Measurements from ENCODE around the gene SERTM1. TPM values are rescaled to one million over a fixed set of nuclear protein-coding genes. Genes with fewer than 3 reads are reported as not detected.

Gene SERTM1
- polyA plus RNA-seq, 2 of the 4 experiments (the other 2 are of a cell fraction): not detected

DNA sequence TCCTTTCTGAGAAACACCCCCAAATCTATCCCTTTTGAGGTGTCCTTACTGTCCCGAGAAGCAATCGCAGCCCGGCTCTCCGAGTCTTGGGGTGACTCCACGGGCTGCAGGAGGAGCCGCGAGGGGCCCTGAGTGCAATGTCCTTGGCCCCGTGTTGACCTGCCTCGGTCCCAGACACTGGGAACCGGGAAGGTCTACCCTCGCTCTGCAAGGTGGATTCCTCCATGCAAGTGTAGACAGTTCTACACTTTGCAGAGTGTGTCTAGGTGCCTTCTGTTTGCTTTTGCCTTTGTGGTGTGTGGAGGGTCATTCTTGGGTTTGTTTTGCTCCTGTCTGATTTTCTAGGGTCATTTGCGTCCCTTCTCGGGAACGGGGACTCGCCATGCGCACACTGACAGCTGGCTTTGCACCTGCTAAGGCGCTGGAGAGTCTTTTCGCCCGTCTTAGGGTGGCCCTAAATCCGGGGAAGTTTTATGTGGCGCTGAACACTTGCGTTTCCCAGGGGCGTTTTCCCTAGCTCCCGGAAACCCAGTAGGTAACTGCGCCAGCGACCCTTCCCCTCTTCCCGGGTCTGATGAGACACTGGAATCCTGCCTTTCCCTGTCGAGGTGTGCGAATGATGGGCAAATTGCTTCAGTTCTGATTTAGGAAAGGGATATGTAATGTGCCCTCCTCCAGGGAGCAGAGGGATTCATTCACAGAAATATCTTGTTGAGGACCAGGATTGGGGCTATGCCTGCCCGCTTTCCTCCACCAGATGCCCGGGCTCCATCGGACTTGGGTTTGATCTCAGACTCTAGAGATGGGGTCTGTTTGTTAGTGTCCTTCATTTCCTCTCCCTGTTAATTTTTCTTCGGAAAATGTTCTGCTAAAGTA lies 755 bp downstream of the SERTM1 start (continued):
- TF ChIP-seq, protein P1, sequence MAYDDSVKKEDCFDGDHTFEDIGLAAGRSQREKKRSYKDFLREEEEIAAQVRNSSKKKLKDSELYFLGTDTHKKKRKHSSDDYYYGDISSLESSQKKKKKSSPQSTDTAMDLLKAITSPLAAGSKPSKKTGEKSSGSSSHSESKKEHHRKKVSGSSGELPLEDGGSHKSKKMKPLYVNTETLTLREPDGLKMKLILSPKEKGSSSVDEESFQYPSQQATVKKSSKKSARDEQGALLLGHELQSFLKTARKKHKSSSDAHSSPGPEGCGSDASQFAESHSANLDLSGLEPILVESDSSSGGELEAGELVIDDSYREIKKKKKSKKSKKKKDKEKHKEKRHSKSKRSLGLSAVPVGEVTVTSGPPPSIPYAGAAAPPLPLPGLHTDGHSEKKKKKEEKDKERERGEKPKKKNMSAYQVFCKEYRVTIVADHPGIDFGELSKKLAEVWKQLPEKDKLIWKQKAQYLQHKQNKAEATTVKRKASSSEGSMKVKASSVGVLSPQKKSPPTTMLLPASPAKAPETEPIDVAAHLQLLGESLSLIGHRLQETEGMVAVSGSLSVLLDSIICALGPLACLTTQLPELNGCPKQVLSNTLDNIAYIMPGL (CRISPR knock-in tag; IDR thresholded peaks at IDR 0.05; ENCODE audit: borderline replicate concordance): no peak
- TF ChIP-seq RFX5 (IDR thresholded peaks at IDR 0.05): no peak

DNA sequence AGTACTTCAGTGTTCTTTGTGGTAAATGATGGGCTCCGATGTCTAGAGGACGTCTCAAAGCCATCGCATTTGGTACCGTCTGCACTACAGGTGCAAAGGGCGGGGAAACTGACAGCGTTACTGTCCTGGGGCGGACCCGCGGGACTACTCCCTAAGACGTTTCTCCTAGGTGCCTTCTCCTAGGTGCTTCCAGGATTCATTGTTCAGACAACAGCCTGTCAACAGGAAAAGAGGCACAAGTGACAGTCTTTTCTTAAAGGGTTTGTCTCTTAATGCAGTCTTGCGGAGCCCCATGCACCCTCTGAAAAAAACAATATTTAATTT lies 1.4 kb downstream of the SERTM1 start:
- ATAC-seq (no peak), DNase-seq (ENCODE audit: low read depth in 1 of 2, low spot score in 1 of 2) (no peak), FAIRE-seq (no peak)
- Histone ChIP-seq H3K4me1 (no peaks in the 10 kb centered on the region), H3K4me2 (no peak overlapping the region), H3K27ac (no peak overlapping the region), H3K4me3 (no peak overlapping the region), H3K9me3 (no peaks in the 10 kb centered on the region)
- 0% methylated on average over 9 of the region's 11 CpGs for WGBS (ENCODE audit: missing lambda C conversion rate)
- ChIA-PET CTCF (no interaction called here), POLR2A (no interaction called here)
- TF ChIP-seq FOSL2 (IDR thresholded peaks at IDR 0.05): no peak
- TF ChIP-seq FOSL2 (CRISPR knock-in tag; IDR thresholded peaks at IDR 0.05): no peak
- TF ChIP-seq, protein P2, sequence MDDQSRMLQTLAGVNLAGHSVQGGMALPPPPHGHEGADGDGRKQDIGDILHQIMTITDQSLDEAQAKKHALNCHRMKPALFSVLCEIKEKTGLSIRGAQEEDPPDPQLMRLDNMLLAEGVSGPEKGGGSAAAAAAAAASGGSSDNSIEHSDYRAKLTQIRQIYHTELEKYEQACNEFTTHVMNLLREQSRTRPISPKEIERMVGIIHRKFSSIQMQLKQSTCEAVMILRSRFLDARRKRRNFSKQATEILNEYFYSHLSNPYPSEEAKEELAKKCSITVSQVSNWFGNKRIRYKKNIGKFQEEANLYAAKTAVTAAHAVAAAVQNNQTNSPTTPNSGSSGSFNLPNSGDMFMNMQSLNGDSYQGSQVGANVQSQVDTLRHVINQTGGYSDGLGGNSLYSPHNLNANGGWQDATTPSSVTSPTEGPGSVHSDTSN (IDR thresholded peaks at IDR 0.05): no peak
- TF ChIP-seq POLR2A (IDR thresholded peaks at IDR 0.05; ENCODE audit: low read length): no peak
- no peak for TF ChIP-seq ZC3H11A (IDR thresholded peaks at IDR 0.05)
- TF ChIP-seq RARB (CRISPR knock-in tag; IDR thresholded peaks at IDR 0.05): no peak
- TF ChIP-seq, protein P3, sequence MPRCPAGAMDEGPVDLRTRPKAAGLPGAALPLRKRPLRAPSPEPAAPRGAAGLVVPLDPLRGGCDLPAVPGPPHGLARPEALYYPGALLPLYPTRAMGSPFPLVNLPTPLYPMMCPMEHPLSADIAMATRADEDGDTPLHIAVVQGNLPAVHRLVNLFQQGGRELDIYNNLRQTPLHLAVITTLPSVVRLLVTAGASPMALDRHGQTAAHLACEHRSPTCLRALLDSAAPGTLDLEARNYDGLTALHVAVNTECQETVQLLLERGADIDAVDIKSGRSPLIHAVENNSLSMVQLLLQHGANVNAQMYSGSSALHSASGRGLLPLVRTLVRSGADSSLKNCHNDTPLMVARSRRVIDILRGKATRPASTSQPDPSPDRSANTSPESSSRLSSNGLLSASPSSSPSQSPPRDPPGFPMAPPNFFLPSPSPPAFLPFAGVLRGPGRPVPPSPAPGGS (IDR thresholded peaks at IDR 0.05): no peak
- no peak for TF ChIP-seq POLR2AphosphoS2 (conservative IDR thresholded peaks at IDR 0.05; ENCODE audit: low read length)
- TF ChIP-seq CBX2 (IDR thresholded peaks at IDR 0.05; ENCODE audit: borderline replicate concordance, low read depth): no peak
- TF ChIP-seq, protein P4, sequence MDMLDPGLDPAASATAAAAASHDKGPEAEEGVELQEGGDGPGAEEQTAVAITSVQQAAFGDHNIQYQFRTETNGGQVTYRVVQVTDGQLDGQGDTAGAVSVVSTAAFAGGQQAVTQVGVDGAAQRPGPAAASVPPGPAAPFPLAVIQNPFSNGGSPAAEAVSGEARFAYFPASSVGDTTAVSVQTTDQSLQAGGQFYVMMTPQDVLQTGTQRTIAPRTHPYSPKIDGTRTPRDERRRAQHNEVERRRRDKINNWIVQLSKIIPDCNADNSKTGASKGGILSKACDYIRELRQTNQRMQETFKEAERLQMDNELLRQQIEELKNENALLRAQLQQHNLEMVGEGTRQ (IDR thresholded peaks at IDR 0.05): no peak
- TF ChIP-seq, protein P5, sequence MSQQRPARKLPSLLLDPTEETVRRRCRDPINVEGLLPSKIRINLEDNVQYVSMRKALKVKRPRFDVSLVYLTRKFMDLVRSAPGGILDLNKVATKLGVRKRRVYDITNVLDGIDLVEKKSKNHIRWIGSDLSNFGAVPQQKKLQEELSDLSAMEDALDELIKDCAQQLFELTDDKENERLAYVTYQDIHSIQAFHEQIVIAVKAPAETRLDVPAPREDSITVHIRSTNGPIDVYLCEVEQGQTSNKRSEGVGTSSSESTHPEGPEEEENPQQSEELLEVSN (IDR thresholded peaks at IDR 0.05; ENCODE audit: borderline replicate concordance, low read depth): no peak
- no peak for TF ChIP-seq NFE2L2 (conservative IDR thresholded peaks at IDR 0.05; ENCODE audit: low read length)
- no peak for TF ChIP-seq NR3C1 (IDR thresholded peaks at IDR 0.05)
- TF ChIP-seq CEBPB (IDR thresholded peaks at IDR 0.05): no peak
- TF ChIP-seq, protein P6, sequence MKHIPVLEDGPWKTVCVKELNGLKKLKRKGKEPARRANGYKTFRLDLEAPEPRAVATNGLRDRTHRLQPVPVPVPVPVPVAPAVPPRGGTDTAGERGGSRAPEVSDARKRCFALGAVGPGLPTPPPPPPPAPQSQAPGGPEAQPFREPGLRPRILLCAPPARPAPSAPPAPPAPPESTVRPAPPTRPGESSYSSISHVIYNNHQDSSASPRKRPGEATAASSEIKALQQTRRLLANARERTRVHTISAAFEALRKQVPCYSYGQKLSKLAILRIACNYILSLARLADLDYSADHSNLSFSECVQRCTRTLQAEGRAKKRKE (CRISPR knock-in tag; IDR thresholded peaks at IDR 0.05; ENCODE audit: low read depth): no peak
- no peak for TF ChIP-seq EP300 (IDR thresholded peaks at IDR 0.05)
- no peak for TF ChIP-seq SREBF2 (IDR thresholded peaks at IDR 0.05)

DNA sequence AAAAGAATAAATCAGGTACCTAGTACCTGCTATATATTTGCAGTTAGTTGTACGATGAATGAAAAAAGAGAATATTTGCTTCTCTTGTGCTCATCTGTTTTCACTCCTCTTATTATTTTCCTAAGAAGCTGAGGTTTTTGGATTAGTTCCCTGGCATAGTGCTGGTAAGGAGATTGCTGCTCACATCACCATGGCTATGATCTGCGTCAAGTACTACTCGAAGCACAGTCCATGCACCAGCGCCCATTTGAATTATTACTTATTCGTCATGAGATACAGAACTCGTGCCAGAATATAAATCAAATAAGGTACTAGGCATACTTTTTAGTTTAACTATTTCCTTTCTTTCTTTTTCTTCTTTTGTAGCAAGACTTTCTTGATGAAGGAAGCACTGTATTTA lies 7.1 kb downstream of the SERTM1 start:
- ATAC-seq (no peak), DNase-seq (ENCODE audit: low read depth in 1 of 2, low spot score in 1 of 2) (no peak), FAIRE-seq (no peak)
- CTCF ChIA-PET: no interaction called here
- no peak overlapping the region for H3K27ac ChIP-seq
- no peak for TF ChIP-seq GATA3 (IDR thresholded peaks at IDR 0.05; ENCODE audit: borderline replicate concordance)
- TF ChIP-seq, protein P7, sequence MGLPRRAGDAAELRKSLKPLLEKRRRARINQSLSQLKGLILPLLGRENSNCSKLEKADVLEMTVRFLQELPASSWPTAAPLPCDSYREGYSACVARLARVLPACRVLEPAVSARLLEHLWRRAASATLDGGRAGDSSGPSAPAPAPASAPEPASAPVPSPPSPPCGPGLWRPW (IDR thresholded peaks at IDR 0.05): no peak
- no peak for TF ChIP-seq KDM1A (IDR thresholded peaks at IDR 0.05; ENCODE audit: low read depth)
- no peak for TF ChIP-seq EHF (CRISPR knock-in tag; IDR thresholded peaks at IDR 0.05)
- no peak for TF ChIP-seq CEBPB (IDR thresholded peaks at IDR 0.05)
- TF ChIP-seq NR3C1 (IDR thresholded peaks at IDR 0.05): no peak
- TF ChIP-seq, protein P1 (CRISPR knock-in tag; IDR thresholded peaks at IDR 0.05; ENCODE audit: borderline replicate concordance): no peak
- no peak for TF ChIP-seq RCOR1 (IDR thresholded peaks at IDR 0.05; ENCODE audit: low read depth, low read length)
- TF ChIP-seq JUNB (IDR thresholded peaks at IDR 0.05): no peak
- no peak for TF ChIP-seq HOXB13 (CRISPR knock-in tag; IDR thresholded peaks at IDR 0.05; ENCODE audit: low read depth)
- TF ChIP-seq, protein P5 (IDR thresholded peaks at IDR 0.05; ENCODE audit: borderline replicate concordance, low read depth): no peak
- TF ChIP-seq FOSB (CRISPR knock-in tag; IDR thresholded peaks at IDR 0.05): no peak
- WGBS (ENCODE audit: missing lambda C conversion rate): 7% methylated on average over 6 of the region's 6 CpGs
- H3K4me1 ChIP-seq: no peaks in the 10 kb centered on the region
- POLR2A ChIA-PET: no interaction called here
- no peak overlapping the region for H3K4me3 ChIP-seq
- H3K9me3 ChIP-seq: no peaks in the 10 kb centered on the region
- H3K4me2 ChIP-seq: no peak overlapping the region
